Measurements from ENCODE around the gene INKA2.

GRCh38 chr1:111754984-111755330 lies 15.8 kb upstream of the INKA2 start:
- no peak for TF ChIP-seq CTCF (conservative IDR thresholded peaks at IDR 0.05; ENCODE audit: low read depth in 2 of 2)
- TF ChIP-seq EZH2phosphoT487 (IDR thresholded peaks at IDR 0.05; ENCODE audit: unreplicated experiment): no peak
- TF ChIP-seq POLR2AphosphoS5 (IDR thresholded peaks at IDR 0.05; ENCODE audit: low read depth): no peak
- TF ChIP-seq ETS1 (IDR thresholded peaks at IDR 0.05): no peak
